Activated CD8-positive, alpha-beta memory T cell treated with anti-CD3 and anti-CD28 coated beads, Interleukin-2, amount 10 ng/mL, durations not matched to agents 7 days and 5 days (primary cell): Measurements from ENCODE around the gene LCN15. TPM values are rescaled to one million over a fixed set of nuclear protein-coding genes. Genes with fewer than 3 reads are reported as not detected.
"Not testable (repeated sequence)": the region's sequence is repeated elsewhere in the genome, so short reads cannot be mapped to it uniquely, and the experiment has no call there.

Experiments
- ATAC-seq: fragments of 150-1000 bp; cut with Tn5 transposase; one replicate; pipeline ENCODE4 v1.10.0; 2021; ENCODE audit warnings: moderate library complexity
- CTCF ChIA-PET: fragments of 350-600 bp; sonication (Branson Sonifier 250); formaldehyde crosslinking; loops from one replicate; lab custom pipeline; 2021; ENCODE audit warnings: antibody characterized with exemption; lab: Charles Lee
- DNase-seq: peaks from one replicate; pipeline ENCODE4 v3.0.0-alpha.2; 2020
- H3K27ac Mint-ChIP-seq: one replicate; pipeline ENCODE4 v1.8.0; 2021; ENCODE audit warnings: mild to moderate bottlenecking, mixed read lengths
- H3K27me3 Mint-ChIP-seq: one replicate; pipeline ENCODE4 v1.8.0; 2021; ENCODE audit warnings: mixed read lengths
- H3K36me3 Mint-ChIP-seq: one replicate; pipeline ENCODE4 v1.8.0; 2021; ENCODE audit warnings: mild to moderate bottlenecking, mixed read lengths
- H3K4me1 Mint-ChIP-seq: one replicate; pipeline ENCODE4 v1.8.0; 2021; ENCODE audit warnings: mixed read lengths
- H3K4me3 Mint-ChIP-seq: one replicate; pipeline ENCODE4 v1.8.0; 2021; ENCODE audit warnings: mild to moderate bottlenecking, moderate library complexity, mixed read lengths
- H3K9me3 Mint-ChIP-seq: one replicate; pipeline ENCODE4 v1.8.0; 2022; ENCODE audit warnings: low read depth, mixed read lengths
- total RNA-seq, 2 experiments: library from RNA; stranded (reverse); gene quantifications; one replicate each; pipeline ENCODE4 v1.2.3, GENCODE V29; 2021

LCN15 gene
- total RNA-seq, 2 experiments from 2014 or later: not detected

GRCh38 chr9:136802321-136802720 lies 38.0 kb upstream of the LCN15 start:
- no peak overlapping the region for H3K27ac Mint-ChIP-seq
- CTCF ChIA-PET: interaction anchor here (1.4 to 3.2 kb wide), 3 partner anchors 10 to 227 kb away, joined by 3 to 16 read pairs (median 8); partner anchors contain the start of gene TRAF2
- no peak for ATAC-seq
- no peak for DNase-seq
- H3K4me1 Mint-ChIP-seq: peaks cover 32% of the 10 kb centered on the region
- peaks cover 14% of the 10 kb centered on the region for H3K27me3 Mint-ChIP-seq
- no peak overlapping the region for H3K4me3 Mint-ChIP-seq
- H3K36me3 Mint-ChIP-seq: peaks cover 3% of the 10 kb centered on the region
- no peaks in the 10 kb centered on the region for H3K9me3 Mint-ChIP-seq

- H3K27me3 Mint-ChIP-seq: peaks cover 27% of the 10 kb centered on the region
- H3K36me3 Mint-ChIP-seq: no peaks in the 10 kb centered on the region
- ATAC-seq (peak; percentile 82), DNase-seq (peak; percentile 92)
- peak overlapping the region; percentile 72 for H3K4me3 Mint-ChIP-seq
- CTCF ChIA-PET: interaction anchor here (0.6 to 3.2 kb wide), 9 partner anchors 7 to 441 kb away, joined by 3 to 16 read pairs (median 5); partner anchors contain the start of genes ABCA2, AJM1, TMEM141 and TUBB4B
- H3K4me1 Mint-ChIP-seq: peaks cover 19% of the 10 kb centered on the region
- no peaks in the 10 kb centered on the region for H3K9me3 Mint-ChIP-seq
- no peak overlapping the region for H3K27ac Mint-ChIP-seq
Observed at GRCh38 chr9:136799854-136800657, 35.7 kb upstream of the LCN15 start.

- Mint-ChIP-seq H3K4me1 (peaks cover 19% of the 10 kb centered on the region), H3K27ac (no peak overlapping the region), H3K27me3 (peaks cover 27% of the 10 kb centered on the region), H3K4me3 (no peak overlapping the region), H3K36me3 (no peaks in the 10 kb centered on the region), H3K9me3 (no peaks in the 10 kb centered on the region)
- no peak for DNase-seq
- CTCF ChIA-PET: interaction anchor here (1.1 to 2.4 kb wide), 4 partner anchors 9 to 43 kb away, joined by 5 to 15 read pairs (median 6); partner anchors contain the start of genes AJM1 and TMEM141
- ATAC-seq: no peak
Observed at GRCh38 chr9:136799079-136799853, 34.9 kb upstream of the LCN15 start.

- H3K27ac Mint-ChIP-seq: no peak overlapping the region
- CTCF ChIA-PET: interaction anchor here (1.4 kb wide), 1 partner anchor 11 kb away, joined by 5 read pairs; no protein-coding TSS in a partner anchor
Observed at GRCh38 chr9:136798708-136799078, 34.4 kb upstream of the LCN15 start.

GRCh38 chr9:136796775-136797347 lies 32.5 kb upstream of the LCN15 start:
- Mint-ChIP-seq H3K27me3 (peaks cover 22% of the 10 kb centered on the region), H3K4me1 (peaks cover 23% of the 10 kb centered on the region)
- H3K27ac Mint-ChIP-seq, H3K9me3 Mint-ChIP-seq, ATAC-seq, H3K36me3 Mint-ChIP-seq, CTCF ChIA-PET, H3K4me3 Mint-ChIP-seq, DNase-seq: not testable (repeated sequence)

More at GRCh38 chr9:136798708-136799078, 34.4 kb upstream of the LCN15 start:
- no peaks in the 10 kb centered on the region for H3K9me3 Mint-ChIP-seq
- peaks cover 19% of the 10 kb centered on the region for H3K4me1 Mint-ChIP-seq
- ATAC-seq: no peak
- H3K4me3 Mint-ChIP-seq: no peak overlapping the region
- H3K36me3 Mint-ChIP-seq: no peaks in the 10 kb centered on the region
- no peak for DNase-seq
- peaks cover 27% of the 10 kb centered on the region for H3K27me3 Mint-ChIP-seq

GRCh38 chr9:136796238-136796774 lies 32.0 kb upstream of the LCN15 start, which contains the start of gene CCDC183:
CCDC183 (plus strand) TSS chr9:136796338; CDS start chr9:136796398, 60 bp downstream.
- CTCF ChIA-PET: interaction anchor here (0.6 kb wide), 1 partner anchor 271 kb away, joined by 5 read pairs; no protein-coding TSS in a partner anchor
- Mint-ChIP-seq H3K27me3 (peaks cover 19% of the 10 kb centered on the region), H3K27ac (no peak within 1 kb of the TSS), H3K36me3 (no peaks in the 10 kb centered on the region), H3K9me3 (no peaks in the 10 kb centered on the region), H3K4me3 (no peak within 1 kb of the TSS), H3K4me1 (peaks cover 20% of the 10 kb centered on the region)
- ATAC-seq (no peak), DNase-seq (no peak)

GRCh38 chr9:136795000-136795348 lies 30.7 kb upstream of the LCN15 start:
- Mint-ChIP-seq H3K4me1 (peaks cover 12% of the 10 kb centered on the region), H3K36me3 (no peaks in the 10 kb centered on the region), H3K9me3 (no peaks in the 10 kb centered on the region), H3K27ac (no peak overlapping the region), H3K27me3 (peaks cover 14% of the 10 kb centered on the region), H3K4me3 (no peak overlapping the region)
- CTCF ChIA-PET: interaction anchor here (3.0 kb wide), 1 partner anchor 12 kb away, joined by 24 read pairs; the partner anchor contains the start of gene RABL6
- ATAC-seq (no peak), DNase-seq (no peak)

GRCh38 chr9:136794281-136794999 lies 30.1 kb upstream of the LCN15 start:
- Mint-ChIP-seq H3K27ac (no peak overlapping the region), H3K36me3 (no peaks in the 10 kb centered on the region), H3K9me3 (no peaks in the 10 kb centered on the region), H3K4me3 (no peak overlapping the region), H3K27me3 (peaks cover 14% of the 10 kb centered on the region), H3K4me1 (peaks cover 12% of the 10 kb centered on the region)
- DNase-seq (no peak), ATAC-seq (no peak)
- CTCF ChIA-PET: interaction anchor here (1.0 to 3.0 kb wide), 6 partner anchors 12 to 240 kb away, joined by 3 to 24 read pairs (median 5); partner anchors contain the start of genes ABCA2, LCN8 and RABL6

GRCh38 chr9:136793086-136793946 lies 29.0 kb upstream of the LCN15 start:
- H3K27ac Mint-ChIP-seq: no peak overlapping the region

GRCh38 chr9:136792321-136793085 lies 28.2 kb upstream of the LCN15 start:
- ATAC-seq (no peak), DNase-seq (no peak)
- Mint-ChIP-seq H3K36me3 (no peaks in the 10 kb centered on the region), H3K27me3 (peaks cover 14% of the 10 kb centered on the region), H3K9me3 (no peaks in the 10 kb centered on the region), H3K4me1 (peaks cover 29% of the 10 kb centered on the region), H3K4me3 (peak overlapping the region; percentile 77), H3K27ac (peak overlapping the region; percentile 86)
- CTCF ChIA-PET: interaction anchor here (0.7 to 3.0 kb wide), 20 partner anchors 9 to 294 kb away, joined by 3 to 24 read pairs (median 3); partner anchors contain the start of genes AJM1, MAN1B1, PAXX and RABL6

More at GRCh38 chr9:136793086-136793946, 29.0 kb upstream of the LCN15 start:
- no peaks in the 10 kb centered on the region for H3K9me3 Mint-ChIP-seq
- DNase-seq (no peak), ATAC-seq (no peak)
- H3K4me1 Mint-ChIP-seq: peaks cover 21% of the 10 kb centered on the region
- H3K4me3 Mint-ChIP-seq: no peak overlapping the region
- CTCF ChIA-PET: interaction anchor here (1.0 to 3.0 kb wide), 13 partner anchors 8 to 293 kb away, joined by 3 to 24 read pairs (median 6); partner anchors contain the start of genes ABCA2, LCN8, MAN1B1 and PAXX
- H3K27me3 Mint-ChIP-seq: peaks cover 14% of the 10 kb centered on the region
- no peaks in the 10 kb centered on the region for H3K36me3 Mint-ChIP-seq
